ENCODE measurements around the gene LBH.
A peak's percentile ranks its signal among the peaks of the same experiment; 100 is the strongest.
"Not testable (repeated sequence)": the region's sequence is repeated elsewhere in the genome, so short reads cannot be mapped to it uniquely, and the experiment has no call there.

LBH gene

DNA sequence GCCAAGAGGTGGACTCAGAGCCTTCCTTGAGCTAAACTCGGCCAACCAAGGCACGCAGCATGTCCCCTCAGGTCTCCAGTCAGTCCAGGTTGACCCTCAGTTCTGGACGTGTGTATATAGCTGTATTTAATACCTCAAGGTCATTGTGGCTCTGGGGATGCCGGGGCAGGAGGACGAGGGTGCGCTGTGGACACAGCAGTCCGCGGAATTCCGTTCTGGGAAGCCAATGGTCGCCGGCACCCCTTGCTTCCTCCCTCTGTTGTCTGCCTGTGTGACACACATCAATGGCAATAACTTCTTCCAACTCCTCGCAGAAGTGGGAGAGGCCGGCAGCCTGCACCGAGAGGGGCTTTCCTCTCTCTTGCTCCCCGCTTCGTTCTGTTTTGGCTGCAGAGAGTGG, 27.7 kb downstream of the LBH start:
- DNase-seq, result no peak

DNA sequence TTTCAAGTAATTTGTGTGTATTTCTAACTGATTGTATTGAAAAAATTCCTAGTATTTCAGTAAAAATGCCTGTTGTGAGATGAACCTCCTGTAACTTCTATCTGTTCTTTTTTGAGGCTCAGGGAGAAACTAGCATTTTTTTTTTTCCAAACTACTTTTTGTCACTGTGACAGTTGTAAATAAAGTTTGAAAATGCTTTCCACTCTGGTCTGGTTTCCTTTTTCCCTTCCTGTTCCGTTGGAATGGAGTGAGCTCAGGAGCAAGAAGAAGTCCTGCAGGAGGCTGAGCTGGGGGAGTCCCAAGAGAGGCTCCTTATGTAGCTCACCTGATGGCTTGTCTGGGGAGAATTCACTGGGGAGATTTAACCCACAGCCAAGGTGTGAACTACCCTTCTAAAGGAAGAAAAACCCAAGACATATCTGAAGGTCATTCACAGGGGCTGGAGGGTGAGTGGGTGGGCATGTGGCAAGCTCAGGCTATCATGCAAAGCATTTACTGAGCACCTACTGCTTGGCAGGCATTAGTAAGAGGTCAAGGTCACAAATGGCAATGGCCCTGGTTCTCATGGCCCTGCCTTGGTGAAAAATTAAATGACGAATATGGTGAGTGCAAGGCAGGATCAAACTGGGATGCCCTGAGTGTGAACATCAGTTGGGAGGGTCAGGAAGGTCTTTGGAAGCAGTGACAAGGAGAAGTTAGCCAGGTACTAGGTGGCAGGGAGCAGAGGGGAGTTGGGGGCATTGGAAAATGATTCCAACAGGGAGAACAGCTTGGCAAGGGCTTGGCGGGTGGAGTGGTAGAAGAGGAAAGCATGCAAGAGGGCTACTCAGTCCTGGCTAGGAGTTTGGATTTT, 28.7 kb downstream of the LBH start:
- DNase-seq, result no peak

DNA sequence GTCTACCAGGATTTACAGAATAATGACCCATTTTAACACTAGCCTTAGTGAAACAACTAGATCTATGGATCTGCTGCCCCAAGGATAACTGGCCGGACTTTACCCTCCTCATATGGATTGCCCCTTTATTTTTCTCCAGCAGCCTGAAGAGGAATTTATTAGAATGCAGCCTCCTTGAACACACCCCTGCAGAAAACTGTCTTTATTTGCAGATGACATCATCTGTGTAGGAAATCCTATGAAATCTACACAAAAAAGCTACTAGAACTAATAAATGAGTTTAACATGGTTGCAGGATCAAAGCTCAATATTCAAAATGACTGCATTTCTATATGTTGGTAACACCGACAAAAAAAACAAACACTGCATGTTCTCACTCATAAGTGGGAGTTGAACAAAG, 29.6 kb downstream of the LBH start:
- DNase-seq, result no peak

DNA sequence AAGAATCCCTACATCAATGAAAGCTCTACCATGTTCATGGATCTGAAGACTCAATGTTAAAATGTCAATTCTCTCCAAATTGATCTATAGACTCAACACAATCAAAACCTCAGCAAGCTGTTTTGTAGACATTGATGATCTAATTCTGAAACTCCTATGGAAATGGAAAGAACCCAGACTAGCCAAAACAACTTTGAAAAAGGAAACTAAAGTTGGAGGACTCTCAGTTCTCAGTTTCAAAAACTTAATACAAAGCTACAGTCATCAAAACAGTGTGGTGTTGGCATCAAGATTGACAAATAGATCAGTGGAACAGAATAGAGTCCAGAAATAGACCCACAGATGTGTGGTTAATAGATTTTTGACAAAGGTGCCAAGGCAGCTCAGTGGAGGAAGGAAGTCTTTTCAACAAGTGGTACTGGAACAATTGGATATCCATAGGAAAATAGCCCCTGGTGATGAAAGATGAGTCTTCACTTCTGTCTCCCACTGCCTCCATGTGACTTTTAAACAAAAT, 30.4 kb downstream of the LBH start:
- DNase-seq, result no peak

DNA sequence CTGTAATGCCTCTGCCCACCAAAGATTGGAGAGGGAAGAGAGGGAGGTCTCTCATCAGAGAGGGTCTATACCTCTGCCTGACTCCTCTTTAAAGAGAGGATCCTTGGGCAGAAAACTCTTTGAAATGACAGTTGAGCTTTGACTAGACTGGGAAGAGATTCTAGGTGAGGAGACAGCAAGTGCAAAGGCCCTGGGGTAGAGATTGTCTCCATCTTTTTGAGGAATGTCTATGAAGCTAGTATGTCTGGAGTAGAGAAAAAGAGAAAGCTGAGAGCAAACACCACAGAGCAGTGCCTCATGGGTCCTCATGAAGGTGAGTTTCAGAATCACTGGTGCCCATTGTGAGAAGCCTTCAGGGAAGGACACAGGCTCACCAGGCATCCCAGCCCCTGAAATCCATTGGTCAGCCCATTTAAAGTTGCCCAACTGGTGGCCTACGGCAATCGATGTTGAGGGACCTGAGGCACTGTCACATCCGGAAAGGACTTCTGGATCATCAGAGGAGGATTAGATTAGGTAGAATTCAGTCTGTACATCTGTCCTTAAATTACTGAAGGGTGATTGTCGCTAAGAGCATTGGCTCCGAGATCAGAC, 31.5 kb downstream of the LBH start:
- DNase-seq, result no peak

DNA sequence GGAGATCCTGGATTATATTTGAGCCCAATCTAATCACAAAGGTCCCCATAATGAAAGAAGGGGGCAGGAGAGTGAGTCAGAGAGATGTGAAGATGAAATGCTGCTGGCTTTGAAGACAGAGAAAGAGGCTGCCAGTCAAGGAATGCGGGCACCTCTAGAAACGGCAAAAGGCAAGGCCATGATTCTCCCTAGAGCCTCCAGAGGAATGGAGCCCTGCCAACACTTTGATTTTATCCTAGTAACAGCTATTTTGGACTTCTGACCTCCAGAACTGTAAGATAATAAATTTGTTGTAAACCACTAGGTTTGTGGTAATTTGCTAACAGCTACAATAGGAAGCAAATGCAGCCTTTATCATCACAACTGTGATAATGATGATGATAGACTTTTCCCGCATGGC, 32.9 kb downstream of the LBH start:
- no peak for DNase-seq

DNA sequence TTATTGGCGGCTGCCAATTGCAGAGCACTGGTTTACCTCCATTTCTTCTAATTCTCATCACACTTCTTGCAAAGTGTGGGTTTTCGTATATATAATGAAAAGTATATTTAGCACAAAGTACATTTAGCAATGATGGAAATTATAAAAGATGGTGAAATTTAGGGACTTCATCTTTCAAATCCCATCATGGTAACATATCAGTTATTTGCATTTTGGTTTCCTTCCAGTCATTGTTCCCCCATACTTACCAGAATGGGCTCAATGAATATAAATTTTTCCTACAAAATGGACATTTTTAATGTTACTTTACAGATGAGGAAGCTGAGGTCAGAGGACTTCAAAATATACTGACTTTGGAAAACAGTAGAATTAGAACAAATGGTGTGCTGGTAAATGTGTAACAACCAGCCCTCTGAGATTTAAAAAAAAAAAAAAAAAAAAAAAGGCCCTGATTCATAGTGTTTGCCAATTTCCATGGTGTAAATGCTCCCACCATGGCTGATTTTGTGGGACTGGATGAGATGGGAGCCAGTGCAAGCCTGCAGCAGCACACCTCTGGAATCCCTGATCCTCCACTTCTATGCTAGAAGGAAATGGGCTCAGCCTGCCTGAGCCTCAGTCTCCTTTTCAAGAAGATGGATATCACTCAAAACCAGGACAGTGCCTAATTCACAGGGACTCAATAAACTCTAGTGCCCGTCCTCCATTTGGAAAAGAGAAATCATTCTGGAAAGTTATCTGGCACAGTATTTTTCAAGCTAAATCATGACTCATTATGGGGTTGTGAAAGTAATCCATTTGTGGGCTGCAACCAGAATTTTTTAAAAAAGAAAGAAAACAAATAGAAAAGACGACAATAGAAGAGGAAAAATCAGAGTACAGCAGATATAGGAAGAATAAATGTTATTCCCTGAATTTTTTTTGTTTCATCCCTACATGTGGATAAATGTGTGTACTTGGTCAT, 34.0 kb downstream of the LBH start:
- DNase-seq, result no peak

DNA sequence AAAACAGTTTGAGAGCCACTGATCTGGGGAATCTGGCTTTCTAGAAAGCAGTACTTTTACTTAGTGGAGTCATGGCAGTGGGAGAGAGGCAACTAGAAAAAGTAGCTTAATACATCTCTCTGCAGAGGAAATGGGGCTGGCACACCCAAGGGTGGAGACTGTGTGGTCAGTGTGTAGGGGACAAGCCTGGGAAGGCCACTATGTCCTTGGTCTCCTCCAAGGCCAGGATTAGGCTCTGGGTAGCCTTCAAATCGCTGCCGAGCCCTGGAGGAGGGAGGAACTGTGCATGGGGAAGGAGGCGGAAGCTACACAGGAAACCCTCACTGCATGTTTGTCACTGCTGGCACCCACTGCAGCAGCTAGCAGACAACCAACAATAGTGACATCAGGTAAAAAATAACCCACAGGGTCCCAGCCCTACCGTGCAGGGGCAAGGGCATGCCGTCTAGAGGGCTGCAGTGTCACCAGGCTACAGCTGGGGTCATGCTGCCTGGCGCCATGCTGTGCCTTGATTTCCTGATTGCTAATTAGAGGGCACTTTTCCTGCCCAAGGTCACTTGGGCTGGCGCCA, 34.8 kb downstream of the LBH start:
- peak; percentile 33 for DNase-seq

DNA sequence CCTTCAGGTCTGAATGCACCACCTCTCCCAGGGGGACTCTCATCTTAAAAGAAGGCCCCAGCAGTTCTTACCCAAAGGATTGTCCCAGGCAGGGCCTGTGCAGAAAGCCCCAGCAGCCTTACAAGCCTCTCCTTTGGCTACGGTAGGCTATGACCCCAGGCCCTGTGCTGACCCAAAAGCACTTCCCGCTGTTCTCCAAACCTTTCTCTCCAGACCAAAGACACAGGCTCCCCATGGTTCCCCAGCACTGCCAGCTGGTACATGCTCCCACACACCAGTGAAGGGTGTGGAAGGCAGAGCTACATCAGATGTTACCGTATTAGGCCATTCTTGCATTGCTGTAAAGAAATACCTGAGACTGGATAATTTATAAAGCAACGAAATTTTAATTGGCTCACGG, 35.4 kb downstream of the LBH start:
- no peak for DNase-seq

DNA sequence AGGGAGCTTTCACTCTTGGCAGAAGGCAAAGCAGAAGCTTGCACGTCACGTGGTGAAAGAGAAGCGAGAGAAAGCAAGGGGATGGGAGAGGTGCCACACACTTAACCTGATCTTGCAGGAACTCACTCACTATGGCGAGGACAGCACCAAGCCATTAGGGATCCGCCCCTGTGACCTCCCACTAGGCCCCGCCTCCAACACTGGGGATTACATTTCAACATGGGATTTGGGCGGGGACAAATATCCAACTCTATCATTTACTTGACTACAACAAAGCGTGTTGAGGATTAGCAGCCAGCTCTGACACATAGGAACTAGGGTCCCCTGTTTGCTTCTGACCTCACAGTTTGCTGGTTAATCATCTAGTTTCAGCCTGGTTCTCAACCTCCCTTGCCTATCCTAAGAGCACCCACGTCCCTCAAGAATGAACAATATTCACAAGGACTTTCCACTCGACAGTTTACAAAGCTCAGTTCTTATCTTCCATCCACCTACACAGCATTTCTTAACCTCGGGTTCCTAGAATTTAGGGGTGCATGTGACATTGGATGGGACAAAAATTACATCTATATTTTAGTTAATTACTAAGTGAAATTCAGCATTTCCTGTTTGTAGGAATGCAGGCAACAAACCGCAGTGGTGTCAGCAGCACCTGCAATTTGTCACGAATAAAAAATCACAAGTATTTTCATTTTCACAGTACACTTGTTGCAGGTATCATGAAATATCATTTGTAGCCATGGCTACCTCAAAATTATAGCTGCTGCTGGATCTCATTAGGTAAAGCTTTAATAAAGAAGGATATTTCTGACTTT, 36.0 kb downstream of the LBH start:
- DNase-seq, result no peak

DNA sequence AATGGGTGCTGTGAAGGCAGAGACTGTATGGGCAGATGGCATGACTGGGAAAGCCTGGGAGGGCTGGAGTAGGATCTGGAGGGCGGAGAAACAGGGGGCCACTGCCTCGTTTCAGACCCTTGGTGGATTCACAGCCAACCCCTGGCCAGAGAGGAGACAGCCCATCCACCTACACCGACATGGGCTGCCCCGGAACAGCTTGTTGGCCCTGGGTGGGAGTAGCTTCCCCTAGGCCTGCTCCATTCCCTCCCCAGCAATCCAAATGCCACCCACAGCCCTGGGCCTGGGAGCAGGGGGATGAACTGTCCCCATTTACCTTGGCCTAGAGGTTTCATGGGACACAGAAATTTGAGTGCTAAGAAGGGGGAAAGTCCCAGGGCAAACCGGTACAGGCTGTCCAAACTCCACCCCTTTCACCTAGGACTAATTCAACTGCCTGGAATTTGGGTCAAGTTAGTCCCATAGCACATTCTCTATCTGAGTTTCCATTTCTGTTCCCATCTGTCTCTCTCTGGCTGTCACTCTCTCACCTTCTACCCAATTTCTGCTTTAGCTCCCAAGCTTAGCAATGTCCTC, 37.0 kb downstream of the LBH start:
- no peak for DNase-seq

DNA sequence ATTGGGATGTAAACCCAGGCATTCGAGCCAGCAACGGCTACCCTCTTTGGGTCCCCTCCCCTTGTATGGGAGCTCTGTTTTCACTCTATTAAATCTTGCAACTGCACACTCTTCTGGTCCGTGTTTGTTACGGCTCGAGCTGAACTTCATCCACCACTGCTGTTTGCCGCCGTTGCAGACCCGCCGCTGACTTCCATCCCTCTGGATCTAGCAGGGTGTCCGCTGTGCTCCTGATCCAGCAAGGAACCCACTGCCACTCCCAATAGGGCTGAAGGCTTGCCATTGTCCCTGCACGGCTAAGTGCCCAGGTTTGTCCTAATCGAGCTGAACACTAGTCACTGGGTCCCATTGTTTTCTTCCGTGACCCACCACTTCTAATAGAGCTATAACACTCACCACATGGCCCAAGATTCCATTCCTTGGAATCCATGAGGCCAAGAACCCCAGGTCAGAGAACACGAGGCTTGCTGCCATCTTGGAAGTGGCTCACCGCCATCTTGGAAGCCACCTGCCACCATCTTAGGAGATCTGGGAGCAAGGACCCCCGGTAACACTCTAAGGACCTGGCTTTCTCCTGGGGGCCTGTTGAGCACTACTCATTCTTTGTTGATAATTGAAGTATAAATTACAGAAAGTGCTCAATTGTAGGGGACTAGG, 37.9 kb downstream of the LBH start:
- not testable (repeated sequence) for DNase-seq

DNA sequence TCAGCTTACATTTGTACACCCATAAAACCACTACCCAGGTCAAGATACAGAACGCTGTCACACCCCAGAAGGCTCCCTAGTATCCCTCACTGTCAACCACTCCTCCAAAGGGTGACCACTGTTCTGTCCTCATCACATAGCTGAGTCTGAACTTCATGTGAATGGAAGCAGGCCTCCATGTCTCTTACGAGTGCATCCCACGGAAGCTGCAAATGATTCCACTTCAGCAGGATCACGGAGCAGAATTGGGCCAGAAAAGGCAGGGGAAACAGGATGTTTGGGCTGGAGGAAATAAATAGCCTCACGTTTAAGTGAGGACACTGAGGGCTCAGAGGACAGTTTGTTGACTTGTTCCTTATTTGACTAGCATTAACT, 38.4 kb downstream of the LBH start:
- no peak for DNase-seq

DNA sequence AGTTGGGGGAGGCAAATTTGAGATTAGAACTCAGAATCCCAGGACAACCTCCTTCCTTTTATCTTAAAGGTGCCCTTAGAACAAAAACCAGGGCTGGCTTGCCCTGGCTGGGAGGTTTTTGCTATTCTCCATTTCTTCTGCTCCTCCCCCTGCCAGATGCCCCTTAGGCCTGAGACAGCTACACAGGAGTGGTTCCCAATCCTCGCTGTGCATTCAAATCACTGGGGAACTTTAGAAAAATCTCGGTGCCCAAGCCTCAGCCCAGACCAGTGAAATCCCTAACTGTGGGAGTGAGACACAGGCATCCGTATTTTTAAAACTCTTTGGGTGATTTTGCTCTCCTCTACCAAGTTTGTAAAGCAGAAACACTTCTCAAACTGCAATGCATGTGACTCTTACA, 38.8 kb downstream of the LBH start:
- no peak for DNase-seq

DNA sequence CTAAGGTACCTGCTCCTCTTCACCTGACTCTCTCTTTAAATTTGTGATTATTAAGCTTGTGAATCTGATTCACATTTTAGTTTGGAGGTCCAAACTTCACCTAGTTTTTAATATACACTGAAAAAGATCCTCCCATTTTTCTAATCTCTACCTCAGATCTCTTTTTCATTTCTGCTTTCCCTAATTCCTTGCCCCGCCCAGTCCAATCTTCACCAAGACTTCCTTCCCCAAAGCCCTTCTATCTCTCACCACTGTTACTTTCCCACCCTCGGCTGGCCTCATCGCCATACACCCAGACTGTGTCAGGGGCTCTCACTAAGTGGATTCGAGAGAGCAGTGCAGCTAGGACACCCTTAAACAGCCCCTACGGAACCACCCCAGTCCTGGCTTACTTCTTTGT, 40.0 kb downstream of the LBH start:
- no peak for DNase-seq

DNA sequence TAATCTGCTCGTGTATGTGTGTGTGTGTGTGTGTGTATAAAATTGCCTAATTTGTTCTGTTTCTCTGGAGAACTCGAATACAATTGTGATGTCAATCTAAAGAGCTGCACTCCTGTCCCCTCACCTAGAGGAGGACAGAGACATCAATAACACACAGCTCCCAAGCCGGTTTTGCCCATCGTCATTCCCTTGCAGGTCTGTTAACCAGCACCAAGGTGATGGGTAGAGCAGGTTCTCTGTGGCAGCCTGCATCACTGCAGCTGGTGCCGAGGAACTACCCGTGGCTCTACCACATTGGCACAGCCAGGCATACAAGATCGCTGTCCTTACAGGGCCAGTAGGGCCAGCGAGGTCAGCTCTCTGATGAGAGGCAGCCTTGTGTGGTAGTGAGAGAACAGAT, 41.0 kb downstream of the LBH start:
- no peak for DNase-seq

DNA sequence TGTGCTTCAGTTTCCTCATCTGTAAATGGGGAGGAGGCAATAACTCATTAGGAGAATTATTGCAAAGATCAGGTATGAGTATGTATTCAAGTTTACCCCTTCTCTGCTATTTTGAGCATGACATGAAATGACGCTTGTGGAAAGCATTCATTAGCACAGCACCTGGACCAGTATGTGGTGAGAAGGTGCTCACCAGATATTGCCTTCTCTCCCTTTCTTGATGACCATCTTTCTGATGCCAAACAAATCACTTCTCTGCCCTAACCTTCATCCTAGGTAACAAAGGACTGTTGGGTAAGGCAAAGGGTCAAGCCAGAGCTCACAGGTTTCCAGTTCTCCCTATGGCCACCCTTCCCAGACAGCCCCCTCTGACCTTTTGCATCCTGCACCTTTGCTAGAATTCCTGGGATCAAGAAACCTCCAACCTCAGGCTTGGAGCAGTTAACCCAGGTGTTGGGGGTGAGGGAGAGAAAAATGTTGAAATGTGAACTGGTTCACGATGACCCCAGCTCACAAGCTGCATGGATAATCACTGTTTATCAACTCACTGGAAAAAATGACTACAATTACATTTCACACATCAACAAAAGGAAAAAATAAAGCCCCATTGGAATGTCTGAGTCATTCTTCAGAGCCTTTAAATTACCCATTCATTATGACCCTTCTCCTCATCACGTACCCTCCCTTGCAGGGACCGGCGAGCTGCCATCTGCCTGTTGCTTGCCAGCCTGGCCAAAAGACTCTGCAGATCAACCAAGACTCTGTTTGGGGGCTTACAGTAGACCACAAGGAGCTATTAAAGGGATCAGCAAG, 41.6 kb downstream of the LBH start:
- no peak for DNase-seq

DNA sequence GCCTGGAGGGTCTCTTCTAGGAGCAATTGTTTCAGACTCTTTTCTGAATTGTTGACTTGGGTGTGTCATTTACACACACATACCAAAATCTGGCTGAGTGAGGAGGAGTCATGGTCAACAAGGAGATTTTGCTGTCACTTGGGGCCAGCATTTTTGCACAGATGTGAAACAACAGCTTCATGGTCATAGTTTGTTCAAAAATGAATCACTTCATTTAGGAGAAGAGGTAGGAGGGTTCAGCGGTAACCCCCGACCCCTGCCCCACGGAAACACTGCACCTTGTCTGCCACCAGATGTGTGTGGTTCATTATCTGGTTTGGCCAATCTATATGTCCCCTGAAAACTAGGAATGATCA, 42.2 kb downstream of the LBH start:
- no peak for DNase-seq

DNA sequence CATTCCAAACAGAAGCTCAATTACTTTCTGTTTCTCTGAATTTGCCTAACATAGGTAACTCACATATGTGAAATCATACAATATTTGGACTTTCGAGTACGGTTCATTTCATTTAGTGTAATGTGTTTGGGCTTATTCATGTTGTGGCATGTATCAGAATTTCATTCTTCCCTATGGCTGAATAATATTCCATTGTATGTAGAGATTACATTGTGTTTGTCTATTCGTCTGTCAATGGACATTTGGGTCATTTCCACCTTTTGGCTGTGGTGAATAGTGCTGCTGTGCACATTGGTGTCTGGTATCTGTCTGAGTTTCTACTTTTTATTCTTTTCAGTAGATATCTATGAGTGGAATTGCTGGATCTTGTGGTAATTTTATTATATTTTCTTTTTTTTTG, 43.9 kb downstream of the LBH start:
- no peak for DNase-seq

DNA sequence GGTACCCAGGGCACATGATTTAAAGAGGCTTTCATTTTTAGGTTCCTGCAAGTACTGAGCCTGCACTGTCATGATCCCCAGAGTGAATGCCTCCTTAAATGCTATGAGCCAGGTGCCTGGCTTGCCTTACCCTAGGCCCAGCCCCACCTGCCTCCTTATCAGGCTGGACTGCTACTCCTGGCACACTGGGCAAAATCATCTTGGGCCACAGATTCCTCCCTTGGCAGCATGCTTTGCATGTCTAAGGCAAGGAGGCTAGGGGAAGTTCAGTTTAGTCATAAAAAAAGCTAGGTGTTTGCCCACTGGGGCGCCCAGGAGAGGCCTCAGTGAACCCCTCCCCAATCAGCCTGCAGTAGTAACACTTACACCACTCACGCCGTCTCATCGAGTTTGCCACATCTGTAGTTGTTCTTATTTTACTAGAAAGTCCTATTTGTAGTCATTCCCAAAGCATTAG, 45.1 kb downstream of the LBH start:
- no peak for DNase-seq

Data from right hindlimb (tissue), 1 donor.